PC-9 (cell line): ENCODE data around the gene PEAK1. TPM values are rescaled to one million over a fixed set of nuclear protein-coding genes. Genes with fewer than 3 reads are reported as not detected.

Experiments used
- BruUV-seq: library from RNA; stranded (reverse); fragments of 400-500 nt; replicated peaks from 2 replicates; lab custom pipeline; 2021; lab: Mats Ljungman, UMichigan
- CTCF ChIA-PET: fragments of 300-600 bp; sonication (Branson Sonifier 250); formaldehyde crosslinking; loops from one replicate; lab custom pipeline; 2022; ENCODE audit warnings: antibody characterized with exemption; lab: Charles Lee
- POLR2A ChIA-PET: fragments of 300-600 bp; sonication (Branson Sonifier 250); formaldehyde crosslinking; loops from one replicate; lab custom pipeline; 2022; ENCODE audit warnings: antibody characterized with exemption; ENCODE audit not compliant: unreplicated experiment; lab: Charles Lee
- DNase-seq, 2 experiments: peaks; one replicate each; pipeline versions ENCODE4 v3.0.0 to v3.0.0-alpha.2; 2015 to 2022; ENCODE audit warnings: mixed read lengths in 1 of 2
- H2AFZ ChIP-seq: fragments of 200-600 bp; sonication (generic); 2 replicates; pipeline ENCODE4 v1.8.1; 2017; ENCODE audit warnings: antibody characterized with exemption
- H3F3A ChIP-seq: fragments of 200-600 bp; sonication (generic); 2 replicates; pipeline ENCODE4 v1.8.1; 2017; ENCODE audit warnings: antibody characterized with exemption, mild to moderate bottlenecking, low read depth; ENCODE audit not compliant: insufficient read depth
- H3K27ac ChIP-seq: fragments of 200-600 bp; sonication (generic); 2 replicates; pipeline ENCODE4 v1.6.1; 2016; ENCODE audit warnings: mixed run types
- H3K27me3 ChIP-seq: fragments of 200-600 bp; sonication (generic); 2 replicates; pipeline ENCODE4 v1.6.1; 2016; ENCODE audit warnings: low read depth, mixed run types; ENCODE audit not compliant: insufficient read depth
- H3K36me3 ChIP-seq: fragments of 200-600 bp; sonication (generic); 2 replicates; pipeline ENCODE4 v1.6.1; 2016; ENCODE audit warnings: low read depth, mixed run types
- H3K4me1 ChIP-seq: fragments of 200-600 bp; sonication (generic); replicated peaks from 2 replicates; pipeline ENCODE4 v1.6.1; 2016; ENCODE audit warnings: mixed run types; ENCODE audit not compliant: insufficient read depth
- H3K4me2 ChIP-seq: fragments of 200-600 bp; sonication (generic); 2 replicates; pipeline ENCODE4 v1.6.1; 2017; ENCODE audit warnings: mixed run types
- H3K4me3 ChIP-seq: fragments of 200-600 bp; sonication (generic); 2 replicates; pipeline ENCODE4 v1.6.1; 2016; ENCODE audit warnings: mixed run types
- H3K79me2 ChIP-seq: fragments of 200-600 bp; sonication (generic); 2 replicates; pipeline ENCODE4 v1.6.1; 2017; ENCODE audit warnings: low read depth, mixed run types
- H3K9me2 ChIP-seq: fragments of 200-600 bp; sonication (generic); 2 replicates; pipeline ENCODE4 v1.8.1; 2017; ENCODE audit warnings: mild to moderate bottlenecking; ENCODE audit not compliant: insufficient read depth
- H3K9me3 ChIP-seq: fragments of 200-600 bp; sonication (generic); 2 replicates; pipeline ENCODE4 v1.8.1; 2016; ENCODE audit warnings: low read depth; ENCODE audit not compliant: insufficient read depth
- H4K20me1 ChIP-seq: fragments of 200-600 bp; sonication (generic); 2 replicates; pipeline ENCODE4 v1.8.1; 2017; ENCODE audit not compliant: insufficient read depth
- CTCF ChIP-seq: fragments of 200-600 bp; sonication (generic); conservative IDR thresholded peaks from 2 replicates; pipeline ENCODE4 v1.6.1; 2017; ENCODE audit warnings: mixed run types, antibody characterized with exemption, mild to moderate bottlenecking, moderate library complexity
- EZH2 ChIP-seq: fragments of 200-600 bp; sonication (generic); IDR thresholded peaks from 2 replicates; pipeline ENCODE4 v1.8.0; 2017; ENCODE audit warnings: antibody characterized with exemption, low read depth
- intact Hi-C: fragments of 100-400 bp; cut with micrococcal nuclease; formaldehyde crosslinking; loops from one replicate; pipeline ENCODE4 v1.10.0; 2022; ENCODE audit not compliant: unreplicated experiment
- total RNA-seq: library from RNA; stranded (reverse); gene quantifications from 2 replicates; pipeline ENCODE4 v1.2.3, GENCODE V29; 2021

PEAK1 gene
- total RNA-seq, 1 experiment from 2014 or later, result 20.7 TPM

GRCh38 chr15:77391372-77391951 is 28.4 kb downstream of the PEAK1 start:
- Histone ChIP-seq H2AFZ (no peak overlapping the region), H3K36me3 (no peaks in the 10 kb centered on the region), H3K9me3 (no peaks in the 10 kb centered on the region), H3K4me1 (no peaks in the 10 kb centered on the region), H3K79me2 (no peaks in the 10 kb centered on the region), H4K20me1 (no peaks in the 10 kb centered on the region; the same call in 1 of the 2 replicates), H3K27ac (no peak overlapping the region), H3K4me3 (no peak overlapping the region), H3K4me2 (no peak overlapping the region), H3F3A (no peaks in the 10 kb centered on the region), H3K27me3 (no peaks in the 10 kb centered on the region), H3K9me2 (no peaks in the 10 kb centered on the region)
- ChIA-PET CTCF (no interaction called here), POLR2A (no interaction called here)
- BruUV-seq, result no TSS peak
- TF ChIP-seq CTCF (no peak), EZH2 (no peak)
- no peak for DNase-seq
- intact Hi-C loops, result no loop called here

- no peak overlapping the region for H3K4me2 ChIP-seq
- no peaks in the 10 kb centered on the region for H3K4me1 ChIP-seq
- no peaks in the 10 kb centered on the region for H3K9me3 ChIP-seq
- ChIA-PET CTCF (no interaction called here), POLR2A (no interaction called here)
- H3K9me2 ChIP-seq, result no peaks in the 10 kb centered on the region
- H3F3A ChIP-seq, result no peaks in the 10 kb centered on the region
- no peaks in the 10 kb centered on the region; the same call in 1 of the 2 replicates for H4K20me1 ChIP-seq
- TF ChIP-seq EZH2 (no peak), CTCF (no peak)
- H3K79me2 ChIP-seq, result peaks cover 5% of the 10 kb centered on the region; the same call in 1 of the 2 replicates
- no peak overlapping the region for H3K4me3 ChIP-seq
- no TSS peak for BruUV-seq
- no peak overlapping the region for H2AFZ ChIP-seq
- no peak overlapping the region for H3K27ac ChIP-seq
- H3K36me3 ChIP-seq, result no peaks in the 10 kb centered on the region
- no peak for DNase-seq
- H3K27me3 ChIP-seq, result no peaks in the 10 kb centered on the region
- intact Hi-C loops, result no loop called here
Measured at GRCh38 chr15:77387365-77388105, 32.4 kb downstream of the PEAK1 start.

GRCh38 chr15:77386626-77387025 is 33.3 kb downstream of the PEAK1 start:
- H3K36me3 ChIP-seq, result no peaks in the 10 kb centered on the region
- no peaks in the 10 kb centered on the region for H3K9me2 ChIP-seq
- intact Hi-C loops, result no loop called here

More at GRCh38 chr15:77386626-77387025, 33.3 kb downstream of the PEAK1 start:
- no peak for DNase-seq
- ChIA-PET POLR2A (no interaction called here), CTCF (no interaction called here)
- Histone ChIP-seq H3F3A (no peaks in the 10 kb centered on the region), H2AFZ (no peak overlapping the region), H3K27me3 (no peaks in the 10 kb centered on the region), H3K4me1 (no peaks in the 10 kb centered on the region), H3K79me2 (peaks cover 5% of the 10 kb centered on the region; the same call in 1 of the 2 replicates), H4K20me1 (no peaks in the 10 kb centered on the region; the same call in 1 of the 2 replicates), H3K4me3 (no peak overlapping the region), H3K27ac (no peak overlapping the region), H3K9me3 (no peaks in the 10 kb centered on the region), H3K4me2 (no peak overlapping the region)
- TF ChIP-seq EZH2, result no peak
- no peak for TF ChIP-seq CTCF
- BruUV-seq, result no TSS peak
